ENCODE measurements around the gene PNCK.

GRCh38 chrX:153626025-153626633, 47.5 kb downstream of the PNCK start:
- TF ChIP-seq, protein P1, sequence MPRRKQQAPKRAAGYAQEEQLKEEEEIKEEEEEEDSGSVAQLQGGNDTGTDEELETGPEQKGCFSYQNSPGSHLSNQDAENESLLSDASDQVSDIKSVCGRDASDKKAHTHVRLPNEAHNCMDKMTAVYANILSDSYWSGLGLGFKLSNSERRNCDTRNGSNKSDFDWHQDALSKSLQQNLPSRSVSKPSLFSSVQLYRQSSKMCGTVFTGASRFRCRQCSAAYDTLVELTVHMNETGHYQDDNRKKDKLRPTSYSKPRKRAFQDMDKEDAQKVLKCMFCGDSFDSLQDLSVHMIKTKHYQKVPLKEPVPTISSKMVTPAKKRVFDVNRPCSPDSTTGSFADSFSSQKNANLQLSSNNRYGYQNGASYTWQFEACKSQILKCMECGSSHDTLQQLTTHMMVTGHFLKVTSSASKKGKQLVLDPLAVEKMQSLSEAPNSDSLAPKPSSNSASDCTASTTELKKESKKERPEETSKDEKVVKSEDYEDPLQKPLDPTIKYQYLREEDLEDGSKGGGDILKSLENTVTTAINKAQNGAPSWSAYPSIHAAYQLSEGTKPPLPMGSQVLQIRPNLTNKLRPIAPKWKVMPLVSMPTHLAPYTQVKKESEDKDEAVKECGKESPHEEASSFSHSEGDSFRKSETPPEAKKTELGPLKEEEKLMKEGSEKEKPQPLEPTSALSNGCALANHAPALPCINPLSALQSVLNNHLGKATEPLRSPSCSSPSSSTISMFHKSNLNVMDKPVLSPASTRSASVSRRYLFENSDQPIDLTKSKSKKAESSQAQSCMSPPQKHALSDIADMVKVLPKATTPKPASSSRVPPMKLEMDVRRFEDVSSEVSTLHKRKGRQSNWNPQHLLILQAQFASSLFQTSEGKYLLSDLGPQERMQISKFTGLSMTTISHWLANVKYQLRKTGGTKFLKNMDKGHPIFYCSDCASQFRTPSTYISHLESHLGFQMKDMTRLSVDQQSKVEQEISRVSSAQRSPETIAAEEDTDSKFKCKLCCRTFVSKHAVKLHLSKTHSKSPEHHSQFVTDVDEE (CRISPR knock-in tag; IDR thresholded peaks at IDR 0.05) = no peak
- TF ChIP-seq, protein P2, sequence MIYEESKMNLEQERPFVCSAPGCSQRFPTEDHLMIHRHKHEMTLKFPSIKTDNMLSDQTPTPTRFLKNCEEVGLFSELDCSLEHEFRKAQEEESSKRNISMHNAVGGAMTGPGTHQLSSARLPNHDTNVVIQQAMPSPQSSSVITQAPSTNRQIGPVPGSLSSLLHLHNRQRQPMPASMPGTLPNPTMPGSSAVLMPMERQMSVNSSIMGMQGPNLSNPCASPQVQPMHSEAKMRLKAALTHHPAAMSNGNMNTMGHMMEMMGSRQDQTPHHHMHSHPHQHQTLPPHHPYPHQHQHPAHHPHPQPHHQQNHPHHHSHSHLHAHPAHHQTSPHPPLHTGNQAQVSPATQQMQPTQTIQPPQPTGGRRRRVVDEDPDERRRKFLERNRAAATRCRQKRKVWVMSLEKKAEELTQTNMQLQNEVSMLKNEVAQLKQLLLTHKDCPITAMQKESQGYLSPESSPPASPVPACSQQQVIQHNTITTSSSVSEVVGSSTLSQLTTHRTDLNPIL (CRISPR knock-in tag; IDR thresholded peaks at IDR 0.05; ENCODE audit: low read depth) = no peak
- TF ChIP-seq ZFP3 (CRISPR knock-in tag; IDR thresholded peaks at IDR 0.05) = no peak
- no peak for TF ChIP-seq ZNF70 (CRISPR knock-in tag; IDR thresholded peaks at IDR 0.05)
- TF ChIP-seq OSR1 (CRISPR knock-in tag; IDR thresholded peaks at IDR 0.05) = no peak
- no peak for TF ChIP-seq ZNF565 (CRISPR knock-in tag; conservative IDR thresholded peaks at IDR 0.05; ENCODE audit: low read depth)
- TF ChIP-seq BACH2 (CRISPR knock-in tag; IDR thresholded peaks at IDR 0.05; ENCODE audit: borderline replicate concordance) = no peak
- no peak for TF ChIP-seq ARNTL (CRISPR knock-in tag; IDR thresholded peaks at IDR 0.05; ENCODE audit: borderline replicate concordance, low read depth)
- TF ChIP-seq ZFP30 (CRISPR knock-in tag; IDR thresholded peaks at IDR 0.05) = no peak
- TF ChIP-seq POU6F1 (CRISPR knock-in tag; IDR thresholded peaks at IDR 0.05; ENCODE audit: borderline replicate concordance, low read depth) = no peak
- TF ChIP-seq PPARA (CRISPR knock-in tag; IDR thresholded peaks at IDR 0.05; ENCODE audit: borderline replicate concordance) = no peak
- TF ChIP-seq RARB (CRISPR knock-in tag; IDR thresholded peaks at IDR 0.05) = no peak
- no peak for TF ChIP-seq TCF4 (CRISPR knock-in tag; IDR thresholded peaks at IDR 0.05; ENCODE audit: borderline replicate concordance)
